Measurements from ENCODE around the gene CINP. TPM values are rescaled to one million over a fixed set of nuclear protein-coding genes. Genes with fewer than 3 reads are reported as not detected.

The CINP gene
- total and polyA plus RNA-seq, 2 of the 8 experiments (the other 6 are each of a cell fraction or from before 2014, with no cell fraction given): 47.8 to 51.6 TPM

GRCh38 chr14:102363182-102363943 is 673 bp upstream of the CINP start:
- FAIRE-seq (no peak), DNase-seq (ENCODE audit: low read depth in 1 of 2, low spot score in 2 of 2) (no peak)
- no peak overlapping the region for H2BK20ac ChIP-seq (ENCODE audit: low read length)
- 0 out of 2 replicates have a peak overlapping the region, but pooled peaks have one; percentile 13 for H2AFZ ChIP-seq (ENCODE audit: low read length)
- ChIA-PET CTCF (ENCODE audit: partially characterized antibody) (no interaction called here), POLR2A (ENCODE audit: partially characterized antibody) (interaction anchor here (0.5 to 2.0 kb wide), 4 partner anchors 12 to 410 kb away, joined by 3 to 8 read pairs (median 3); no protein-coding TSS in a partner anchor)
- no peaks in the 10 kb centered on the region for H3K9me3 ChIP-seq (ENCODE audit: insufficient read depth in 2 of 2, low read depth in 1 of 2, low read length in 1 of 2)
- peak overlapping the region; percentile 76 for H3K18ac ChIP-seq (ENCODE audit: extremely low read depth, low read length)
- no peak overlapping the region for H3K56ac ChIP-seq (replicated peaks; ENCODE audit: insufficient read length, low read depth, low read length)
- H4K20me1 ChIP-seq (replicated peaks in 1 of 2; ENCODE audit: control insufficient read depth in 1 of 2, insufficient read depth in 2 of 2, low read length in 2 of 2): no peaks in the 10 kb centered on the region
- no peak overlapping the region for H2BK15ac ChIP-seq (ENCODE audit: low read length)
- H2BK5ac ChIP-seq (ENCODE audit: low read depth, low read length): no peak overlapping the region
- H3K4me3 ChIP-seq (ENCODE audit: extremely low read depth in 1 of 4, insufficient read depth in 2 of 4, low read depth in 3 of 4, low read length in 4 of 4): peak overlapping the region; percentile 68 to 94 (median 86)
- H3K23ac ChIP-seq (ENCODE audit: insufficient read length): no peak overlapping the region
- H3K79me1 ChIP-seq (ENCODE audit: low read depth, low read length): peaks cover 10% of the 10 kb centered on the region
- 5% methylated on average over 51 of the region's 53 CpGs; no CpG with 5 or more reads in 1 of the 2 experiments for WGBS, 2 experiments (ENCODE audit: extremely low coverage in 1 of 2, insufficient coverage in 1 of 2, insufficient read length in 1 of 2, insufficient replicate concordance in 2 of 2, low coverage in 1 of 2, low lambda C conversion rate in 2 of 2, missing lambda C conversion rate in 1 of 2)
- peaks cover 0 to 24% of the 10 kb centered on the region in 2 experiments; a peak in 3 of 4 replicates for H3K79me2 ChIP-seq (ENCODE audit: control insufficient read depth in 1 of 2, insufficient read depth in 2 of 2, low read length in 2 of 2)
- H2AK5ac ChIP-seq (ENCODE audit: low read depth, low read length): no peak overlapping the region
- peak overlapping the region; percentile 82 to 96 for H3K4me2 ChIP-seq (ENCODE audit: insufficient read depth in 1 of 2, low read depth in 2 of 2, low read length in 2 of 2)
- peak overlapping the region; percentile 68; the same call in 1 of the 2 replicates for H4K8ac ChIP-seq (ENCODE audit: extremely low read depth, insufficient read depth, low read length)
- H3K9ac ChIP-seq (replicated peaks in 1 of 4; ENCODE audit: extremely low read depth in 1 of 4, low read depth in 3 of 4, low read length in 3 of 4): peak overlapping the region; percentile 42 to 79 (median 62); a peak in 6 of 7 replicates
- H3K4me1 ChIP-seq (replicated peaks in 1 of 4; ENCODE audit: control insufficient read depth in 3 of 4, insufficient read depth in 4 of 4, low read length in 3 of 4): peaks cover 2 to 10% (median 4%) of the 10 kb centered on the region in 4 experiments; a peak in 4 of 7 replicates
- no peak overlapping the region for H4K5ac ChIP-seq (ENCODE audit: insufficient read length, low read depth, low read length)
- peaks cover 0 to 4% (median 0%) of the 10 kb centered on the region in 4 experiments; a peak in 2 of 8 replicates for H3K36me3 ChIP-seq (ENCODE audit: control insufficient read depth in 2 of 4, insufficient read depth in 4 of 4, low read length in 3 of 4)
- H3K14ac ChIP-seq (ENCODE audit: insufficient read length): no peak overlapping the region
- no peak for TF ChIP-seq BCL11A (IDR thresholded peaks at IDR 0.05; ENCODE audit: low read depth in 2 of 2, low read length in 2 of 2)
- TF ChIP-seq RBBP5 (IDR thresholded peaks at IDR 0.05; ENCODE audit: borderline replicate concordance, low read depth, low read length): no peak
- no peak for TF ChIP-seq TBP (IDR thresholded peaks at IDR 0.05; ENCODE audit: low read depth, low read length)
- peak; percentile 92 for TF ChIP-seq ASH2L (IDR thresholded peaks at IDR 0.05; ENCODE audit: low read length)
- TF ChIP-seq RNF2 (IDR thresholded peaks at IDR 0.05; ENCODE audit: borderline replicate concordance, low read depth, low read length, missing control alignments, poor library complexity, severe bottlenecking): no peak
- TF ChIP-seq TAF7 (optimal IDR thresholded peaks at IDR 0.05; ENCODE audit: borderline replicate concordance, low read depth, low read length): peak; percentile 16
- no peak for TF ChIP-seq JUN (IDR thresholded peaks at IDR 0.05; ENCODE audit: low read depth, low read length)
- TF ChIP-seq KDM4A (IDR thresholded peaks at IDR 0.05; ENCODE audit: low read depth, low read length, severe bottlenecking): peak; percentile 66
- TF ChIP-seq FOSL1 (IDR thresholded peaks at IDR 0.05; ENCODE audit: insufficient read depth, low read depth, low read length): 0 out of 2 replicates have a peak, but pooled peaks have one; percentile 38
- TF ChIP-seq PHF8 (conservative IDR thresholded peaks at IDR 0.05; ENCODE audit: low read depth, low read length): no peak; the same call in none of the 2 replicates
- no peak overlapping the region for H2BK120ac ChIP-seq (replicated peaks; ENCODE audit: low read depth, low read length)
- no peak overlapping the region for H3K4ac ChIP-seq (replicated peaks; ENCODE audit: insufficient read length, low read depth, low read length)
- H3K27me3 ChIP-seq (replicated peaks in 1 of 4; ENCODE audit: control insufficient read depth in 3 of 4, extremely low read depth in 1 of 4, insufficient read depth in 3 of 4, low read length in 3 of 4): no peaks in the 10 kb centered on the region
- no peak overlapping the region for H2BK12ac ChIP-seq (ENCODE audit: low read depth, low read length)
- H3K23me2 ChIP-seq (ENCODE audit: low read depth, low read length): peaks cover 9% of the 10 kb centered on the region
- no peak overlapping the region for H3K27ac ChIP-seq (ENCODE audit: low read depth, low read length)
- H4K91ac ChIP-seq (replicated peaks; ENCODE audit: insufficient read length, low read length): no peak overlapping the region
